Measurements from ENCODE around the gene TUT7.
A peak's percentile ranks its signal among the peaks of the same experiment; 100 is the strongest.

The TUT7 gene

DNA sequence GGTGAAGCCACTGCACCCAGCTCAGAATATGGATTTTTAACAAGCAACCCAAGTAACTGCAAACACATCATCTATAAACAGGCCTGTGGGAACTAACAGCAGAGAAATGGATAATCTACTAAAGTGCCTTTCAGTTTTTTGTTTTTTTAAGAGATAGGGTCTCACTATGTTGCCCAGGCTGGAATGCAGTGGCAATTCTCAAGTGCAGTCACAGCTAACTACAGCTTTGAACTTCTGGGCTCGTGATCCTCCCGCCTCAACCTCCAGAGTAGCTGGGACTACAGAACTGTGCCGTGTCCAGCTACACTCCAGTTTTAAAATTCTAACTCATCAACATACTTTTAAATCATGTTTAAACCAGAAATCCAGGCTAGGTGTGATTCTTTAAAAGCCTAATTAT lies 11.9 kb downstream of the TUT7 start:
- TF ChIP-seq, protein P1, sequence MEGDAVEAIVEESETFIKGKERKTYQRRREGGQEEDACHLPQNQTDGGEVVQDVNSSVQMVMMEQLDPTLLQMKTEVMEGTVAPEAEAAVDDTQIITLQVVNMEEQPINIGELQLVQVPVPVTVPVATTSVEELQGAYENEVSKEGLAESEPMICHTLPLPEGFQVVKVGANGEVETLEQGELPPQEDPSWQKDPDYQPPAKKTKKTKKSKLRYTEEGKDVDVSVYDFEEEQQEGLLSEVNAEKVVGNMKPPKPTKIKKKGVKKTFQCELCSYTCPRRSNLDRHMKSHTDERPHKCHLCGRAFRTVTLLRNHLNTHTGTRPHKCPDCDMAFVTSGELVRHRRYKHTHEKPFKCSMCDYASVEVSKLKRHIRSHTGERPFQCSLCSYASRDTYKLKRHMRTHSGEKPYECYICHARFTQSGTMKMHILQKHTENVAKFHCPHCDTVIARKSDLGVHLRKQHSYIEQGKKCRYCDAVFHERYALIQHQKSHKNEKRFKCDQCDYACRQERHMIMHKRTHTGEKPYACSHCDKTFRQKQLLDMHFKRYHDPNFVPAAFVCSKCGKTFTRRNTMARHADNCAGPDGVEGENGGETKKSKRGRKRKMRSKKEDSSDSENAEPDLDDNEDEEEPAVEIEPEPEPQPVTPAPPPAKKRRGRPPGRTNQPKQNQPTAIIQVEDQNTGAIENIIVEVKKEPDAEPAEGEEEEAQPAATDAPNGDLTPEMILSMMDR (IDR thresholded peaks at IDR 0.05; ENCODE audit: insufficient read depth, low read length, poor library complexity, severe bottlenecking) = no peak

DNA sequence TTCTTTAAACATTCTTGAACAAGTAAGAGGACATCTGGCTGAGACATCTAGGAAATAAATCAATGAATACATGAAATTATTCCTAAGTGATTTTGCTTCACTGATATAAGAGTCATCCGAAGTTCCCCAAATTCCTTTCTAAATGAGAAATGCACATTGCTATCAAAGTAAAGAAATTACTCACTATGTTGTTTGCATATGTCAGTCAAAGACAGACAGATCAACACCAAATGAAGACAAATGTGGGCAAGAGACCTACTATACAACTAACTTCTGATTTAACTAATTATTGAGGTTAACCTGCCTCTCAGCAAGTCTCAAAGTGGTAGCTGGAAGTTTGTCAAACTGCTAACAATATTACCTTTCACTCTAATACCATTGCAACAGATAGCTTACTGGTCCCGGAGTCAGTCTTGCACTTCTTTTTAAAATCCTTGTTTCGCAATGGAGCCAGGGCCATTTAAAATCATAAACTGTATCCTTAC lies 13.2 kb downstream of the TUT7 start:
- Histone ChIP-seq H3K4me3 (replicated peaks; ENCODE audit: low read depth, low read length) (no peak overlapping the region), H3K27me3 (replicated peaks; ENCODE audit: control insufficient read depth, insufficient read depth, low read length) (no peaks in the 10 kb centered on the region), H3K36me3 (ENCODE audit: control insufficient read depth, insufficient read depth, low read length) (peaks cover 5% of the 10 kb centered on the region)
- TF ChIP-seq, protein P1 (IDR thresholded peaks at IDR 0.05; ENCODE audit: insufficient read depth, low read length, poor library complexity, severe bottlenecking) = no peak
- DNase-seq (ENCODE audit: extremely low read depth, insufficient read length) = no peak

More for the DNA sequence above, 11.9 kb downstream of the TUT7 start:
- Histone ChIP-seq H3K4me3 (replicated peaks; ENCODE audit: low read depth, low read length) (no peak overlapping the region), H3K27me3 (replicated peaks; ENCODE audit: control insufficient read depth, insufficient read depth, low read length) (no peaks in the 10 kb centered on the region), H3K36me3 (ENCODE audit: control insufficient read depth, insufficient read depth, low read length) (peaks cover 5% of the 10 kb centered on the region)
- no peak for DNase-seq (ENCODE audit: extremely low read depth, insufficient read length)

DNA sequence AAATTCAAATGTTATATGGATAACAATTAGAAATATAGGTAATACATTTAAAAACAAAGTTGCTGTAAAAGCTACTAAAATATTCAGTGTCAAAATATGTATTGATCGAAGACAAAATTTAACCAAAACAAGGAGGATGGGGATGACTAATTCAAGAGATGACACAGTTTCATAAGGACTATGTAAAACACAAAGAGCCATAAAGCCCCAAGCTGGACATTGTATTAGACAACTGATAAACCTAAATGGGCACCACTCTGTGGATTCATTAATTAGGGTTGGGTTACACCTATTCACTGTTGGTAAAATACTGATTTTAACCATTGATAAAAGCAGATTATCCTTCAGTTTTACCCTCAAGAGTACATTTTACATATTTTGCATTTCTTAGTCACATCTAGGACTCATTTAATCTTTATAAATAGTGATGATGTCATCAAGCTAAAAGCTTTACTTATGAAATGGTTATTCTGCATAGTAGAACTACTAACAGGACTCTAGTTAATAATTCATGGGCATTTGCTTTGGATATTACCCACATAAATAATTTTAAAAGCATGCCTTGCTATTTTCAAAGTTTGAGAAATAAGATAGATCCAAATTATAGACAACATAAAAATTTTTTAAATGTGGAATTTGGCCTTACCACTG lies 13.7 kb downstream of the TUT7 start:
- TF ChIP-seq, protein P1 (IDR thresholded peaks at IDR 0.05; ENCODE audit: insufficient read depth, low read length, poor library complexity, severe bottlenecking) = no peak
- Histone ChIP-seq H3K4me3 (replicated peaks; ENCODE audit: low read depth, low read length) (no peak overlapping the region), H3K27me3 (replicated peaks; ENCODE audit: control insufficient read depth, insufficient read depth, low read length) (no peaks in the 10 kb centered on the region), H3K36me3 (ENCODE audit: control insufficient read depth, insufficient read depth, low read length) (peaks cover 4% of the 10 kb centered on the region)
- no peak for DNase-seq (ENCODE audit: extremely low read depth, insufficient read length)

DNA sequence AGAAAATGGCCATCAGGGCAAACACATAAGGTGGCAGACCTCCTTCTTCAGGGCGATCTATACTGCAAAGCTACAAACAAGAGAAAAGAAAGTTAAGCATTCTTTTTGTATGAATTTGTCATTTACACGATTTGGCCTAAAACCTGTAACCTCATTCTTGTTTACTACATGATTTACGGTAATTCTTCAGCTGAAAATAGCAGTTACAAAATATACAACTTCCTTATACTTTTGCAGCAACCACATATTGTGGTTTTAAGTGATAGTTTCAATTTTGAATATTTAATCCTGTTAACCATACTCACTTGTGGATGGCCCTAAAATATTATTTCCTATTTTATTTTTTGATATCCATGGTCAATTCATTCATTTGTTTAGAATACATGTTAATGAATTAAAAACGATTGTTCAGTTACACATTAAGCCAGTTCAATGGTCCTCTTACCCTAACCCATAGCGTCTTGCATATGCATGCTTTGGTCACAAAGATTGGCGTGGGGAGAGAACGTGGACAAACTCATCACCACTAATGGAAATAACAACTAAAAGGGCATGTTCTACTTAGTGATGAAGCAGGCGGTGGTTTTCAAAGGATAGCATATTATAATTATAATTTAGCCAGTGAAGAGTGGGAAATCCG lies 16.6 kb downstream of the TUT7 start:
- no peak for DNase-seq (ENCODE audit: extremely low read depth, insufficient read length)
- Histone ChIP-seq H3K27me3 (replicated peaks; ENCODE audit: control insufficient read depth, insufficient read depth, low read length) (no peaks in the 10 kb centered on the region), H3K36me3 (ENCODE audit: control insufficient read depth, insufficient read depth, low read length) (peaks cover 8% of the 10 kb centered on the region), H3K4me3 (replicated peaks; ENCODE audit: low read depth, low read length) (peak overlapping the region; percentile 40)
- TF ChIP-seq, protein P1 (IDR thresholded peaks at IDR 0.05; ENCODE audit: insufficient read depth, low read length, poor library complexity, severe bottlenecking) = no peak

DNA sequence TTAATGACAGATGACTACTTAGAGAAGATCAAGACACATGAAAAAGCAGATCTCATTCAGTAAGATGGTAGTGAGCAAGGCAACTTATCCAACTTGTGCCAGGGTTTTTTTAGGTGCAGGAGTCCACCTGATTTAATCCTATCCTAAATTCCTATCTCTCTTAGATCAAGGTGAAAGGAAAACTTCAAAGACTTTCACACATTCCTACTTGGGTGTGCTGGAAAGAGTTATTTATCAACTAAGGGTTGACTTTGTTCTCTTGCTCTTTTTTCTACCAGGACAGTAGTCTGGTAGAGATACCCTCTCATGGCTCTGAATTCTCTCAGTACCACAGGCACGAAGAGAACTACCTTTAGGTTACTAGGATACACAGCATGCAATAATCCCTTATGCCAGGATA lies 18.2 kb downstream of the TUT7 start:
- TF ChIP-seq, protein P1 (IDR thresholded peaks at IDR 0.05; ENCODE audit: insufficient read depth, low read length, poor library complexity, severe bottlenecking) = no peak
- Histone ChIP-seq H3K27me3 (replicated peaks; ENCODE audit: control insufficient read depth, insufficient read depth, low read length) (no peaks in the 10 kb centered on the region), H3K36me3 (ENCODE audit: control insufficient read depth, insufficient read depth, low read length) (peaks cover 7% of the 10 kb centered on the region), H3K4me3 (replicated peaks; ENCODE audit: low read depth, low read length) (no peak overlapping the region)
- no peak for DNase-seq (ENCODE audit: extremely low read depth, insufficient read length)
